Measurements from ENCODE around the gene PBX1. TPM values are rescaled to one million over a fixed set of nuclear protein-coding genes. Genes with fewer than 3 reads are reported as not detected.

Gene PBX1
- total and polyA plus RNA-seq, 4 donors, result 2.2 to 17.3 (median 5.1) TPM

- TF ChIP-seq CTCF (IDR thresholded peaks at IDR 0.05; ENCODE audit: low read depth, low read length, missing input control) (no peak), FOXA2 (IDR thresholded peaks at IDR 0.05) (no peak)
Observed at GRCh38 chr1:164757625-164758024, 198.6 kb downstream of the PBX1 start (continued).

- H3K4me3 ChIP-seq (ENCODE audit: low read depth in 1 of 3, low read length in 3 of 3), result no peak overlapping the region
- H3K27me3 ChIP-seq (ENCODE audit: control insufficient read depth in 4 of 4, insufficient read depth in 4 of 4, low read length in 3 of 4), result no peaks in the 10 kb centered on the region
- WGBS, result 93% methylated on average over 6 of the region's 6 CpGs
- H3K27ac ChIP-seq (ENCODE audit: low read depth in 1 of 2, low read length in 2 of 2), result no peak overlapping the region
- H3K4me1 ChIP-seq (ENCODE audit: control insufficient read depth in 4 of 4, insufficient read depth in 4 of 4, low read length in 3 of 4), result no peaks in the 10 kb centered on the region
- no peak overlapping the region for H3K9ac ChIP-seq (ENCODE audit: low read depth in 1 of 2, low read length in 2 of 2)
- H3K9me3 ChIP-seq (ENCODE audit: control insufficient read depth in 4 of 4, low read length in 3 of 4), result no peaks in the 10 kb centered on the region
- no peak for DNase-seq (ENCODE audit: low spot score)
- no peaks in the 10 kb centered on the region for H3K36me3 ChIP-seq (ENCODE audit: control insufficient read depth in 4 of 4, insufficient read depth in 3 of 4, low read depth in 1 of 4, low read length in 3 of 4)
- TF ChIP-seq RAD21 (IDR thresholded peaks at IDR 0.05) (no peak), JUND (IDR thresholded peaks at IDR 0.05) (no peak), CTCF (IDR thresholded peaks at IDR 0.05; ENCODE audit: low read depth, low read length, missing input control) (no peak), HNF4G (IDR thresholded peaks at IDR 0.05) (no peak)
Observed at GRCh38 chr1:164759144-164759920, 200.3 kb downstream of the PBX1 start.

DNA sequence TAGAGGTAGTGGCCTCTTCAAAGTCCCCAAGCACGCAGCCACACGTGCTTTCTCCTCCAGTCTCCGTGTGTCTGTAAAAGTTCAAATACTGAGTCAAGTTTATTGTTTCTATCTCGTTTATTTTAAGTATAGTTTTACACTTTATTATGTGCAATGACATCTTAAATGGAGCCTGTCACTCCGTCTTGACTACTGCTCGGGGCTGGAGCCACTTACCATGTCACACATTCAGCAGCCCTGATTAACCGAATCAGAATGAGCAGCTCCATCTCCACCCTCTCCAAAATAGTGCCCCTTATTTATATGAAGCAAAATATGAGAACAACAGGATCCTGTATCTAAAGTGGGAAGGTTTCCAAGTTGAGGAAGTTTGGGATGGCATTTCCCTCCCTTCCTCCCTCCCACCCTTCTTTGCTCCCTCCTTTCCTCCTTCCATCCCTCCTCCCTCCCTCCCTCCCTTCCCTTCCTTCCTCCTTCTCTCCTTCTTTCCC is 201.0 kb downstream of the PBX1 start:
- Histone ChIP-seq H3K9me3 (ENCODE audit: control insufficient read depth in 4 of 4, low read length in 3 of 4) (no peaks in the 10 kb centered on the region), H3K9ac (ENCODE audit: low read depth in 1 of 2, low read length in 2 of 2) (no peak overlapping the region), H3K4me3 (ENCODE audit: low read depth in 1 of 3, low read length in 3 of 3) (no peak overlapping the region), H3K4me1 (ENCODE audit: control insufficient read depth in 4 of 4, insufficient read depth in 4 of 4, low read length in 3 of 4) (no peaks in the 10 kb centered on the region), H3K27ac (ENCODE audit: low read depth in 1 of 2, low read length in 2 of 2) (no peak overlapping the region), H3K36me3 (ENCODE audit: control insufficient read depth in 4 of 4, insufficient read depth in 3 of 4, low read depth in 1 of 4, low read length in 3 of 4) (no peaks in the 10 kb centered on the region), H3K27me3 (ENCODE audit: control insufficient read depth in 4 of 4, insufficient read depth in 4 of 4, low read length in 3 of 4) (no peaks in the 10 kb centered on the region)
- TF ChIP-seq ATF3 (IDR thresholded peaks at IDR 0.05) (no peak), NR2F2 (IDR thresholded peaks at IDR 0.05) (no peak), YY1 (IDR thresholded peaks at IDR 0.05) (no peak), TAF1 (conservative IDR thresholded peaks at IDR 0.05) (no peak), JUND (IDR thresholded peaks at IDR 0.05) (no peak), CTCF (IDR thresholded peaks at IDR 0.05; ENCODE audit: low read depth, low read length, missing input control) (no peak), REST (IDR thresholded peaks at IDR 0.05) (no peak), HNF4A (conservative IDR thresholded peaks at IDR 0.05) (no peak), RXRA (IDR thresholded peaks at IDR 0.05) (no peak)
- TF ChIP-seq, protein P1, sequence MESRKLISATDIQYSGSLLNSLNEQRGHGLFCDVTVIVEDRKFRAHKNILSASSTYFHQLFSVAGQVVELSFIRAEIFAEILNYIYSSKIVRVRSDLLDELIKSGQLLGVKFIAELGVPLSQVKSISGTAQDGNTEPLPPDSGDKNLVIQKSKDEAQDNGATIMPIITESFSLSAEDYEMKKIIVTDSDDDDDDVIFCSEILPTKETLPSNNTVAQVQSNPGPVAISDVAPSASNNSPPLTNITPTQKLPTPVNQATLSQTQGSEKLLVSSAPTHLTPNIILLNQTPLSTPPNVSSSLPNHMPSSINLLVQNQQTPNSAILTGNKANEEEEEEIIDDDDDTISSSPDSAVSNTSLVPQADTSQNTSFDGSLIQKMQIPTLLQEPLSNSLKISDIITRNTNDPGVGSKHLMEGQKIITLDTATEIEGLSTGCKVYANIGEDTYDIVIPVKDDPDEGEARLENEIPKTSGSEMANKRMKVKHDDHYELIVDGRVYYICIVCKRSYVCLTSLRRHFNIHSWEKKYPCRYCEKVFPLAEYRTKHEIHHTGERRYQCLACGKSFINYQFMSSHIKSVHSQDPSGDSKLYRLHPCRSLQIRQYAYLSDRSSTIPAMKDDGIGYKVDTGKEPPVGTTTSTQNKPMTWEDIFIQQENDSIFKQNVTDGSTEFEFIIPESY (IDR thresholded peaks at IDR 0.05), result no peak
- WGBS, result 86% methylated on average over 7 of the region's 7 CpGs
- no peak for DNase-seq (ENCODE audit: low spot score)
